ENCODE data around the gene DENND4A.
A peak's percentile ranks its signal among the peaks of the same experiment; 100 is the strongest.
"Not testable (repeated sequence)": the region's sequence is repeated elsewhere in the genome, so short reads cannot be mapped to it uniquely, and the experiment has no call there.

Gene DENND4A

DNA sequence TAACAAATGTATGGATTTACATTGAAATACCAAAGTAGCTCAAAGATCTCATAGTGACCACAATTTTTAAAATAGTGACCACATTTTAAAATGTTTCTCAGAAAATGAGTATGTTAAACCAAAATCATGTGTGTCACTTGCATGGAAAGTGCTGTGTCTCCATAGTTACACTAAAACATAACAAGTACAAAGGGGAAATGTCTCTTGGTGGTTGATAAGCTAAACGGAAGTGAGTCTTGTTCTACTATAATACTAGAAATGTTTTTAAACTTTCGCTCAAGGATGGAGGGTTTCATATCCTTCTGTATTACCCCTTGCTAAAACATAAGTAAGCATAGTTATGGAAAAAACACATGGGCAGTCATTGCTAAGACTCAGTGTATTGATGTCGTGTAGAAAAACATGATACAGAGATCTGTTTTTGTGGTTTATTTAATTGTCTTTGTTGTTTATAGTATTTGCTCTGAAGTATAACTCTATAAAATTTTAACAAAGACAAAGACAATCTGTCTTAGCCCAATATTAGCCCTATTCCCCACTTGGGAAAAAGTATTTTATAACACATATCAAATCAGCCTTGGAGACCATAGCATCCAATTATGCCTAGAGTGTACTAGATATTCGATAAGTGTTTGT lies 27.0 kb upstream of the DENND4A start:
- DNase-seq = peak; percentile 49 to 94

DNA sequence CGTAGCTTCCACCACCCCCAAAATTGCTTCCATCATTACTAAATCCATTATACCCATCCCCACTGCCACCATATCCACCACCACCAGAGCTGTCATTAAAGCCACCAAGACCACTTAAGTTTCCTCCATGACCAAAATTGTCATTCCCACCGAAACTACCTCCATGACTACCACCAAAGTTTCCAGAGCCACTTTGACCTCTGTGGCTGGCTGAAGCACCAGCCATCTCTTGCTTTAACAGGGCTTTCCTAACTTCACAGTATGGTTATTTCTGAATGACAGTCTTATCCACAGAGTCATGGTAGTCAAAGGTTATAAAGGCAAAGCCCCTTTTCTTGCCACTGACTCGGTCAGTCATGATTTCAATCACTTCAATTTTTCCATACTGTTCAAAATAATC lies 24.3 kb upstream of the DENND4A start:
- no peak for DNase-seq

DNA sequence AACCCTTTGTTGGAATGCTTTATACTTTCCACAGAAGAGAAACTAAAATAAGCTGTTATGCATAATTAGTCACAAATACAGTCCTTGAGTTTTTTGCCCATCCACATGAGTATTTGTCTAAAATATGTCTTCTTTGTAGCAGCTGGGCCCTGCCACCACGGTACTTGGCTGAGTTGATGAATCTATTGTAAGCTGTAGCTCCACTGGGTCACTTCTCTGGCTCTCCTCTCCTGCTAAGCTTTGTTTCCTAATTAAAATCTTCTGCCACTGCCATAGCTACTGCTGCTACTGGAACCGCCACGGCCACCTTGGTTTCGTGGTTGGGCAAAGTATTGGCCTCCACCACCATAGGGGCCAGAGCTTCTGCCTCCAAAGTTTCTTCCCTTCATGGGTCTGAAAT lies 23.9 kb upstream of the DENND4A start:
- not testable (repeated sequence) for DNase-seq

DNA sequence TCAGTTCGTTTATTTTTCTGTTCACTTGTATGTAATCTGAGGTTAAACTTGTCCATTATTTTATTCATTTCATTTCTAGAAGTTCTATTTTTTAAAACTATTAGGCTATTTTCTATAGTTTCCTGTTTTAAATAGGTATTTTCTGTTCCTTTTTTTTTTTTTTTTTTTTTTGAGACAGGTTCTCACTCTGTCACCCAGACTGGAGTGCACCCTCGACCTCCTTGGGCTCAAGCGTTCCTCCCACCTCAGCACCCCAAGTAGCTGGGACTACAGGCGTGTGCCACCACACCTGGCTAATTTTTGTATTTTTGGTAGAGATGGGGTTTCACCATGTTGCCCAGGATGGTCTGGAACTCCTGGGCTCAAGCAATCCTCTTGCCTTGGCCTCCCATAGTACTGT lies 22.2 kb upstream of the DENND4A start:
- DNase-seq = not testable (repeated sequence)

DNA sequence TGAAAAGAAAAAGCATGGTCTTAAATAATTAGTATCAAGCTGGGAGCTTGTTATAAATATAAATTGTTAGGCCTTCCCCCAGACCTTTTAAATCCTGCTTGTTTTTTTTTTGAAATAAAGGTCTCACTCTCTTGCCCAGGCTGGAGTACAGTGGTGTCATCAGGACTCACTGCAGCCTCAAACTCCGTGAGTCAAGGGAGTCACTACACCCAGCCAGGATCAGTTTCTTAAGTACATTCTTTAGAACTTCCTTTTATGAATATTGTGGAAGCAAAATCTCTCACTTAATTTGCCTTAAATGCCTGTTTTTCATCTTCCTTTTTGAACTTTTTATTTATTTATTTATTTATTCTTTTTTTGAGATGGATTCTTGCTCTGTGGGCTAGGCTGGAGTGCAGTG lies 20.8 kb upstream of the DENND4A start:
- DNase-seq = no peak

DNA sequence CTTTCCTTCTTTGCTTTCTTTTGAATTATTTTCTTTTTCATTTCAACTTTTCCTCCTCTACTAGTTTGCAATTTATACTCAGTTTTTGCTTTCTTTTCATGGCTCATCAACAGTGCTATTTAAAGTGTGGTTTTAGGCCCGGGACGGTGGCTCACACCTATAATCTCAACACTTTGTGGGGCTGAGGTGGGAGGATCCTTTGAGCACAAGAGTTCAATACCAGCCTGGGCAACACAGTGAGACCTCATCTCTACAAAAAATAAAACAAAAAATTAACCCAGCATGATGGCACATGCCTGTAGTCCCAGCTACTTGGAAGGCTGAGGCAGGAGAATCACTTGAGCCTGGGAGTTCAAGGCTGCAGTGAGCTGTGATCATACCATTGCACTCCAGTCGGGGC lies 20.4 kb upstream of the DENND4A start:
- DNase-seq = no peak

DNA sequence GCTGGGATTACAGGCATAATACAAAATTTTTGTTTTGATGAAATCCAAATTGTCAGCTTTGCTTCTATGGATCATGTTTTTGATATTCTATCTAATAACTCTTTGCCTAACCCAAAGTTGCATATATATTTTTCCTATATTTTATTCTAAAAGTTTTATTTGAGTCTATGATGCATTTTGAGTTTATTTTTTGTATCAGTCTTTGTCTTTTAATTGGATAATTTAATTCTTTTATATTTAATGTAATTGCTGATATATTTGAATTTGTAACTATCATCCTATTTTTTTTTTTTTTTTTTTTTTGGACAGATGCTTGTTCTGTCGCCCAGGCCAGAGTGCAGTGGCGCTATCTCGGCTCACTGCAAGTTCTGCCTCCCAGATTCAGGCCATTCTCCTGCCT lies 19.7 kb upstream of the DENND4A start:
- DNase-seq = no peak

DNA sequence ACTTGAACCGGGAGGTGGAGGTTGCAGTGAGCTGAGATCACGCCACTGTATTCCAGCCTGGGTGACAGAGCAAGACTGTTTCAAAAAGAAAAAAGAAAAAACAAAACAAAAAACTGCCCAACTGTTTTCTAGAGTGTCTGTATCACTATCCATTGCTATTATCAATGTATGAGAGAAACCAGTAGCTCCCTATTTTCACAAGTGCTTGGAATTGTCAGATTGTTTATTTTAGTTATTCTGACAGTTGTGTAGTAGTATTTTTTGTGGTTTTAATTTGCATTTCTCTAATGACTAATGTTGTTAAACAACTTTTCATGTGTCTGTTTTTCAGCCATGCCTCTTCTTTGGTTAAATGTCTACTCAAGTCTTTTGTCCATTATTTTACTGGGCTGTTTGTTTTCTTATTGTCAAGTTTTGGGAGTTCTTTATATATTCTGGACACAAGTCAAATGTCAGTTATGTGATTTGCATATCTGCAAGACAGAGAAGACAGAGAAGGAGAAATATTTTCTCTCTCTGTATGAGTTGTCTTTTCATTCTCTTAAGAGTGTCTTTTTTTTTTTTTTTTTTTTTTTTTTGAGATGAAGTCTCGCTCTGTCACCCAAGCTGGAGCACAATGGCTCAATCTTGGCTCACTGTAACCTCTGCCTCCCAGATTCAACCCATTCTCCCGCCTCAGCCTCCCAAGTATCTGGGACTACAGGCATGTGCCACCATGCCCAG lies 19.1 kb upstream of the DENND4A start:
- DNase-seq = not testable (repeated sequence)

DNA sequence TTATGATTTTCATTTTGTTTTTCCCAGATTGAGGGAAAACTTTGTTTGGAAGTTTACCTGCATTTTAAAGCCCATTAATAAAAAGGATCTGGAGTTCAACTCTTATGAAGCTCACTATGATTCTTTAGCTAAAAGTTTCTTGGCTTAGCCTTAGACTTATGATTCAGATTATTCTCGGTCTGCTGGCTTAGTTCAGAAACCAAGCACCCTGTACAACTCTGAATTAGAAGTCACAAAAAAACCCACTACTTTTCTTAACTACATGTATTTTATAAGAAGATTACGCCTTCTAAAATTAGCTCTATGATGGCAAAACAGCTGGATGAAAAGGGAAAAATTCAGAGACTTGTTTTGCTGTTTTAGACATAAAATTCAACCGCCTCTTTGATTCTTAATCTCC lies 14.3 kb upstream of the DENND4A start:
- no peak for DNase-seq

DNA sequence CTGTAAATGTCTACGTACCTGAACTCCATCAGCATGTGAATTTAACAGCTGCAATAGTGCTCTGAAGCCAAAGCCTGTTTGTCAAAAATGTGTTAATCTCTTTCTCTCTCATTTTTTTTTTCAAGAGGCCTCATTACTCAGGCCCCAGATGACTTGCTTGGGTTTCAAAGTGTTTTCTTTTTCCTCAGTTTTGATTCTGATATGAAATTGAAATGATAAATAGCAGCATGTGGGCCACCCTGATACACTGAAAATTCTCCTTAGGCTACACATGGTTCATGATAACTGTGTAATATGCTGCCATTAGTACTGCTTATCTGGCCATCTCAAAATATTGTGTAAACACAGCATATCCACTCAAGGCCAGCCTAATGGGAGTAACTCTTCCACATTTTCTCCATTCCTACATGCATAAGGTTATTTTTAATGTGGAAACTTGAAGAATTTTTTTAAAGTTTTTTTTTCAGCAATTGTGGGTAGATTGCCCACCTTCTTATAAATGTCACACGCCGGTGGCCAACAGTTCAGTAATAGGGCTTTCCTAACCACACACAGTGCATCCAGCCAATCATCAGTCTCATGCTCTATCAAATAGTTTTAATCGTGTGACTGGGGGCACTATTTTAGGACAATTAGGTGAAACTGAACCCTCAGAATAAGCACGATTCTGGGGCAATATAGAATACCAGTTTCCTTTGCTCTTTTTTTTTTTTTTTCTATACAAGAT lies 13.1 kb upstream of the DENND4A start:
- DNase-seq = no peak

DNA sequence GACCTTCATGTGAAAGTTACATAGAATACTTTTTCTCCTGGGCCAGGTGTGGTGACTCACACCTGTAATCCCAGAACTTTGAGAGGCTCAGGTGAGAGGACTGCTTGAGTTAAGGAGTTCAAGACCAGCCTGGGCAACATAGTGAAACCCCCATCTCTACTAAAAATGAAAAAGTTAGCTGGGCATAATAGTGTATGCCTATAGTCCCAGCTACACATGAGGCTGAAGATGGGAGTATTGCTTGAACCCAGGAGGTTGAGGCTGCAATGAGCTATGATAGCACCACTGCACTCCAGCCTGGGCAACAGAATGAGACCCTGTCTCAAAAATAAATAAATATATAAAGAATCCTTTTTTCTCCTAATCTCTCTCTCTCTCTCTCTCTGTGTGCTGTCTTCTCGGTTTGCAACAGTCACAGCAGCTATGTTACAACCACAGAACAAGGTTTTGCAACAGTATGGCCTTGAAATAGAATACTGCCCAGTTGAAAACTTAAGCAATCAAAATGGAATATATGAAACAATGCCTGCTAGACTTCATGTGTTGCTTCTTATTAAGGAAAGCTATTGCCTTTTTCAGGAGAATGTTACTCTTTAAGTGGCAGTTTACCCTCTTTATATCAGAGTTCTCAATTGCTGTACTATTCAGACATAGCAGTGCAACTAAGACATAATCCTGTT lies 12.3 kb upstream of the DENND4A start:
- DNase-seq = no peak

DNA sequence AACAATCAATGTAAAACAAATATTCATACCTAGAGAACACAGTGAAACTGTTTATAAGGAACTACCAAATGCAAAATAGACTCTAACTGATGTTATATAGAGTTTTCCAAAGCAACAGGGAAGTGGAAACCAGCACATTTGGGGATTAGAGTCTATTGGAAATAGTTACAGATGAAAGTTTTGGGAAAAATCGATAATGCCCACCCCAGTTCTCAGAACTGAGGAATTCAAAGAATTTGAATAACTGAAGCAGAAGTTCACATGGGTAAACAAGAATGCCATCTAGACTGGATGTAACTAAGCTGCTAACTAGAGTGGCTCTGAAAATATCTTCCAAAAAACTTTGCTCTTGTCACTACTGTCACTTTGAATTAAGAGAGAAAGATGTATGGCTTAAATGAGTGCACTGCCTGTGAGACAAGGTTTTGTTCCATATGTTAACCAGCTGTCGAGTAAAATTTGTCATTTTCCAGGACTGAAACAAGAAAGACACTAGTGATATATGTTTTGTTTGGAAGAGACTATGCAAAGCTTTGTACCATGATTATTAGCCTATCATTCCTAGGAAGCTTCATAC lies 9.2 kb upstream of the DENND4A start:
- no peak for DNase-seq

DNA sequence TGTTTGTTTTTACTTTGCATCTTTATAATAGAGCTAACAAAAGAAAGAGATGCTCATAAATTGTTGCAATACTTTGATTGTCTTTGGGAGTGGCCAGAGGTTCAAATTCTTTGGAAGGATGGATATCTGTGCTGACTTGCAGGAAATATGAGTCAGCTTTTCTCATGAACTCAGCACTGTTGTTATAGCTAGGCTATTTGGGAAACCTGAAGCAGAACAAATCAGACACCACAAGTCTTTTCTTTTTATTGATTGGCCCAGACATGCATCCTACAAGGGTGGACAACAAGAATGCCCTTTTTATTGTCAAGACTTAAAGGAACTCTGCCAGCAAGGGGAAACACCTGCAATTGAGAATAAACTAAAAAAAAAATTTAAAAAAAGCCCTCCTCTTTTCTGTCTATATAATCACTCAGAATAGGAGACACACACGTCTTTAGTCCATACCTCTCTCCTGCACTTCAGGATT lies 4.6 kb upstream of the DENND4A start:
- DNase-seq = no peak

DNA sequence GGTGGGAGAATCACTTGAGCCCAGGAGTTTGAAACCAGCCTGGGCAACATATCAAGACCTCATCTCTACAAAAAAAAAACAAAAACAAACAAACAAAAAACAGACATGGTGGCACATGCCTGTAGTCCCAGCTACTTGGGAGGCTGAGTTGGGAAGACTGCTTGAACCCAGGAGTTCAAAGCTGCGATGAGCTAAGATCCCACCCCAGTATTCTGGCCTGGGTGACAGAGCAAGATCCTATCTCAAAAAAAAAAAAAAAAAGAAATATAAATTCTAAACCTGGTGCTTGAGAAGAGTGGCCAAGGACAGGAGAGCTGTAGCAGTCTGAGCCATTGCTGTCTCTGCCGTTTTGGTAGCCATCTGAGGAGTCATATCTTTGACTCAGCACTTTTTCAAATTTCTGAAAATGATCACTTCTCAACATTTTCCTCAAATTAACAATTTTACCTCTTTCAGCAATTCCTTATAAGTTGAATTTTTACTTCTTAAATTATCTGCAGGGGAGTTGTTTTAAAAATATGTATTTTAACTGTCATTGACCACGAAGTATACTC lies 3.6 kb upstream of the DENND4A start:
- no peak for DNase-seq

DNA sequence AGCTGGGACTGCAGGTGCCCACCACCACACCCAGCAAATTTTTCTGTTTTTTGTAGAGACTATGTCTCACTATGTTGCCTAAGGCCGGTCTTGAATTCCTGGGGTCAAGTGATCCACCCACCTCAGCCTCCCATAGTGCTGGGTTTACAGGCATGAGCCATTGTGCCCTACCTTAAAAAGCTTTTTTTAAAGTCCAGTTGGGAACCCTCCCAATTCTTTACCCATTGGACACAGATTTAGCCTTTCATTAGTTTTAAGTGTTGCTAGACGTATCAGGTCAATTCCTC lies 1.7 kb upstream of the DENND4A start:
- DNase-seq = no peak

DNA sequence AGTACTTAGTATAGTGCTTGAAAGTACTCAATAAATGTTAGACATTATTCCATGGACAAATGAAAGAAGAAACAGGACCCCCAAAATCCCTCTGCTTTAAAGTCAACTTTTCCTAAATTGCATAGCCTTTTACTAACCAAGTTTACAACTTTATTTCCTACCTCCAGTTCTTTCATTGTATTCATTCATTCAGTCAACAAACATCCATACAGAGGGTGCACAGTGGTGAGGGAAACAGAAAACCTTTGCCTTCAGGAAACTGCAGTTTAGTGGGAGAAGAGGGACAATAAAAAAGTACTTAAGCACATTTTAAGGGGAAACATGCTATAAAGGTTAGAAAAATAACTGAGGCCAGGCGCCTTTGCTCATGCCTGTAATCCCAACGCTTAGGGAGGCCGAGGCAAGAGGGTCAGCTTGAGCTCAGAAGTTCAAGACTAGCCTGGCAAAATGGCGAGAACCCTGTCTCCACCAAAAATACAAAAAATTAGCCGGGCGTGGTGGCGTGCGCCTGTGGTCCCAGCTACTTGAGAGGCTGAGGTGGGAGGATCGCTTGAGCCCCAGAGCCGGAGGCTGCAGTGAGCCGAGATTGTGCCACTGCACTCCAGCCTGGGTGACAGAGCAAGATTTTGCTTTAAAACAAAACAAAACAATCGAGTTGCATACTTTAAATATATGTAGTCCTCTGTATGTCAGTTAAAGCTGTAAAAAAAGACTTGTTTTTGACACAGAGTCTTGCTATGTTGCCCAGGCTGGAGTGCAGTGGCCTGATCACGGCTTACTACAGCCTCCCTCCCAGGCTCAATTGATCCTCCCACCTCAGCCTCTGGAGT lies 1.1 kb upstream of the DENND4A start:
- DNase-seq = no peak

DNA sequence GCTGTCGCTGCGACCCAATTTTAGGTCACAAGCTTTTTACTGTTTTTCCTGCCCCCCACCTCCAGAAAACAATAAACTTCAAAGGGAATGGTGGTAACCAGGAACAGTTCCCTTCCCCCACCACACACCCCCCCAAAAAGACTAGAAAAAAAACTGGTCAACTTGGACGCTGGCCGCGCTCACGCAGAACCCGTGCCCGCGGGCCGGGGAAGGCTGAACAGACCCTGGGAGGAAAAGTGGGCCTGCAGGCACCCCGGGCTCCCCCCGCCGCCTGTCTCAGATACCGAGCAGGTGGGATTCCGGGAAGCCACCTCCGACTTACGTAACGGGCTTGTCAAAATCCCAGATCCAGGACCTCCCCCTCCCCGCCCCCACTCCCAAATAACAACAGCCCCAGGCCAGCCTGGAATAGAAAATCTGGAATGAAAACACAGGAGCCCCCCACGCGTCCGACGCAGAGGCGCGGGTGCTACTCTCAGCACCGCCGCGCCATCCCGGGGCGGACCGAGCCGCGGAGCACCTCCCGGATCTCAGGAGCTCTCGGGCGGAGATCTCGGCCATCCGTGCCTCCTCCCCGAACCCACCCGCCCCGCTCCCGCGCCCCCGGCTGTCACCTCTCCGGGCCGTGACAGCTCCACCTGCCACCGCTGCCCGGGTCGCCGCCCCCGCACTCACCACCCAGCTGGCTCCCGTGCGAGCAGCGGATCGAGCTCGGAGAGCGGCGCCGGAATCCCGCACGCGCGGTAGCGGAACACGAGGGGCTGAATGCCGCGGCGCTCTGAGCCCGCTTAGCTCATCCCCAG lies 557 bp downstream of the DENND4A start:
- DNase-seq = peak; percentile 69

DNA sequence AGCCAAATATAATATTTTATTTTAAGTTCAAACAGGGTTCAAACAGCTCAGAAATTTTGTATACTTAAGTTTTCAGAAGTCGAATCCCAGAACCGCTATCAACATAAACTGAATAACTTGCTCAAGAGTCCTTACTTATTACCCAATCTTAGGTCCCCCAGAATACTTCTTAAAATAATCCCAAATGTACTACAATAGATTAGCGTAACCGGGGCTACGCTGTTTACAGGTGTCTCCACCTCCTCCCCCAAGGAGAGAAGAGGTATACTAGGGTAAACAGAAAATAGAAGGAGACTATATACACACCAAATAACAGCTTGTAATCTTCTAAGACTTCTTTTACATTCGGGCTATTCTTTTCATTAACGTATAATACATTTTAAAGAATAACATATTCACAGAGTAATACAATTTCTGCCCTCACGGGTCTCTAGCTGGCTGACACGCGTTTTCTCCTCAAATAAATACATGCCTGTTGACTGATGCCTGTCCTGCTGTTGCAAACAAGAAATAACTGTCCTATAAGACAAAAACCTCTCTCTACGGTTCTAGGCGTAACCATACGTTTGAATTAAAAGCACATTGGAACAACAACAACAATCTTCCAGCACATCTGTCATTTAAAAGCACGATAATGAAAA lies 1.3 kb downstream of the DENND4A start:
- DNase-seq = peak; percentile 26 to 59

DNA sequence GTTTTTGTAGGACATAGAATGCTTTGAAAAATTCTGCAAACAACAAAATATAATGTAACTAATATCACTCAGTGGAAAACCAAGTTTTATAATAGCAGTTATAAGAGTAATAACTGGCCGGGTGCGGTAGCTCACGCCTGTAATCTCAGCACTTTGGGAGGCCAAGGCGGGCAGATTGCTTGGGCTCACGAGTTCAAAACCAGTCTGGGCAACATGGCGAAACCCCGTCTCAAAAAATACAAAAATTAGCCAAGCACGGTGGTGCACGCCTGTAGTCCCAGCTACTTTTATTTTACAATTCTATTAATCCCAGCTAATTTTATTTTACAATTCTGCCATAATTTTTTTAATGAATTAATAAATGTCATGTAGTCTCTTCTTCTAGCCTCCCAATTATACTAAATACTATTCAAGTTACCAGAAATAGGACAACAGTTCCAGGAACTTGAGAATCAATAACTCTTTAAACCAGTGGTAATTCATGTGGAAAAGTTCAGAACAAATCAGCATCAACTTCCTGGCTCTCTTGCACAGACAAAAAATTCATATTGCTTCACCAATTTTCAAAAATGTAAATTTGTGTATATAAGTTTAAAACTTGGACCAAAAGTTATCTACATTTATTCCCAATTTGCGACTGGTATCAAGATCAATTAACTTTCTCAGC lies 2.2 kb downstream of the DENND4A start:
- DNase-seq = peak in 1 of 2 donors; percentile 31

DNA sequence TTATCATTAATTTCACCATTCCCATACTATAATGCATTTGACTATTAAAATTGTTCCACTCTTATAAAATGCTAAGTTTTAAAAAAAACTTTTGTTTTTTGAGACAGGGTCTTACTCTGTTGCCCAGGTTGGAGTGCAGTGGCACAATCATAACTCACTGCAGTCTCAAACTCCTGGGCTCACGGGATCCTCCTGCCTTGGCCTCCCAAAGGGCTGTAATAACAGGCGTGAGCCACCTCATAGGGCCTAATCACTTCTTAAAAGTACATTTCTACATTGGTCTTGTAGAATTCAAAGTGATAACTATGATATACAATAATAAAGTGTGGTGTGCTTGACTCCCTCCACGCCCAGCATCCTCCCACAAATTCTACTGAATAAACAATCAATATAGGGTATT lies 3.0 kb downstream of the DENND4A start:
- peak in 1 of 2 donors; percentile 8 for DNase-seq
